C4-2B (cell line): ENCODE measurements around the gene NCAPG2.

Source experiments
- H3K27ac ChIP-seq: fragments of 450-650 bp; 2 replicates; pipeline ENCODE4 v1.5.1; 2017
- CTCF ChIP-seq: fragments of 450-650 bp; conservative IDR thresholded peaks from 2 replicates; pipeline ENCODE4 v1.5.1; 2017; ENCODE audit warnings: mild to moderate bottlenecking
- ZFX ChIP-seq: fragments of 450-650 bp; IDR thresholded peaks from 2 replicates; pipeline ENCODE4 v1.6.1; 2017

The NCAPG2 gene

DNA sequence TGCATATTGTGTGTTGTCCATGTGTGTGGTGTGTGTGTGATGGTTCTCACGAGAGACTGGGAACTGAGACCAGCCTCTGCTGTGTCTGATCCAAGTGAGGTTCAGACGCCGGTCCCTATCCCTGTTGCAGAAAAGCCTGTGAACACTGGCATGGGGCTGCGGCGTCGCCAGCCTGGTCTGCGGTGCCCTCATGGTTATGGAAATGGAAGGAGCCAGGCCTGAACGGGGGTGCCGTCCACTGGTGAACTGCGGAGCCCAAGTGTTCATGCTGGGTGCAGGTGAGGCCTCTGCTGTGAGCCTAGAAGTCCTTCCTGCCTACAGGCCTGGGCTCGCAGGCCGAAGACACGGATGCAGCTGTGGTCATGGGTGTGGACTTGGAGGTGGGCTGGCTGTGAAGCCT lies 18.7 kb upstream of the NCAPG2 start:
- TF ChIP-seq CTCF (no peak), ZFX (no peak)
- H3K27ac ChIP-seq: no peak overlapping the region

DNA sequence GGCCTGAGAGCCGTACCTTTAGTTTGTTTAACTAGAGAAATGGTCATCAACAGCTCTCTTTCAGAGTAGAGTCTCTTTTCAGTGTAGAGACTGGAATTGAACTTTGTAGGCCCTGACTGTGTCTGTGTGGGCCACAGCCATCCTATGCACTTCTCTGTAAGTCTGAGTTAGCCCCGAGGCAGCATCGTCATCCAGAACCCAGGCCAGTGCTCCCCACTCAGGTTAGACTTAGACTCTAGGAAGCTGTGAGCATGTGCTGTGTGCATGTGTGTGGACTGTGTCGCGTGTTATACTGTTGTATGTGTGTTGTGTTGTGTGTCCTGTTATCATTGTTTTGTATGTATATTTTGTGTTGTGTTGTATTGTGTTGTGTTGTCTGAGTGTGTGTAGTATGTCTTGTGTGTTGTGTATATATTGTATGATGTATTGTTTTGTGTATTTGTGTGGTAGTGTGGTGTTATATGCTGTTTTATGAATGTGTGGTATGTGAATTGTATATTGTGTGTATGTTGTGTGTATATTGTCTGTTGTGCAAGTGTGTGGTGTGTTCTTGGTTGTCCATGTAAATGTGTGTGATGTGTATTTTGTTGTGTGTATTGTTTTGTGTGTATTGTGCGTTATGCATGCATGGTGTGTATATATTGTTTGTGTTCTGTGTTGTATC lies 18.1 kb upstream of the NCAPG2 start:
- H3K27ac ChIP-seq: no peak overlapping the region
- TF ChIP-seq CTCF: no peak
- no peak for TF ChIP-seq ZFX

DNA sequence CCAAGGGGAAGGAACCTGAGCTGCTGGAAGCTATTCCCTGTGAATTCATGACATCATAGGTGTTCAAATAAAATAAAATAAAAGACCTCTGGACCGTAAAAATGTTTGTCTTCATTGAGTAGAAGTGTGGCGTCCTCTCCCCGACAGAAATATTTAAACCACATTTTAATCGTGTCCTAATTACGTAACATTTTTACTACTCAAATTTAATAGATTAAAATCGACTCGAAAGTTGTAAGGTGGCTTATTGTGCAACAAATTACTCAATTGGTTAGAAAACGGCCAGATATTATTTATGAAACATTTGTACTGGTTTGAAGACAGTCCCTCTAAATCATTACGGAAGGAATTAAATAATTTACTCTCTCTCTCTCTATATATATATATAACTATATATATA lies 15.5 kb upstream of the NCAPG2 start:
- no peak overlapping the region for H3K27ac ChIP-seq
- TF ChIP-seq ZFX (no peak), CTCF (no peak)

GRCh38 chr7:158716802-158717201 lies 12.2 kb upstream of the NCAPG2 start:
- TF ChIP-seq CTCF (no peak), ZFX (no peak)
- no peak overlapping the region for H3K27ac ChIP-seq

- TF ChIP-seq CTCF (no peak), ZFX (no peak)
- no peak overlapping the region for H3K27ac ChIP-seq
Measured at GRCh38 chr7:158710651-158711102, 6.1 kb upstream of the NCAPG2 start.

GRCh38 chr7:158707610-158708009 lies 3.0 kb upstream of the NCAPG2 start:
- TF ChIP-seq ZFX: no peak
- TF ChIP-seq CTCF: no peak
- H3K27ac ChIP-seq: no peak overlapping the region

DNA sequence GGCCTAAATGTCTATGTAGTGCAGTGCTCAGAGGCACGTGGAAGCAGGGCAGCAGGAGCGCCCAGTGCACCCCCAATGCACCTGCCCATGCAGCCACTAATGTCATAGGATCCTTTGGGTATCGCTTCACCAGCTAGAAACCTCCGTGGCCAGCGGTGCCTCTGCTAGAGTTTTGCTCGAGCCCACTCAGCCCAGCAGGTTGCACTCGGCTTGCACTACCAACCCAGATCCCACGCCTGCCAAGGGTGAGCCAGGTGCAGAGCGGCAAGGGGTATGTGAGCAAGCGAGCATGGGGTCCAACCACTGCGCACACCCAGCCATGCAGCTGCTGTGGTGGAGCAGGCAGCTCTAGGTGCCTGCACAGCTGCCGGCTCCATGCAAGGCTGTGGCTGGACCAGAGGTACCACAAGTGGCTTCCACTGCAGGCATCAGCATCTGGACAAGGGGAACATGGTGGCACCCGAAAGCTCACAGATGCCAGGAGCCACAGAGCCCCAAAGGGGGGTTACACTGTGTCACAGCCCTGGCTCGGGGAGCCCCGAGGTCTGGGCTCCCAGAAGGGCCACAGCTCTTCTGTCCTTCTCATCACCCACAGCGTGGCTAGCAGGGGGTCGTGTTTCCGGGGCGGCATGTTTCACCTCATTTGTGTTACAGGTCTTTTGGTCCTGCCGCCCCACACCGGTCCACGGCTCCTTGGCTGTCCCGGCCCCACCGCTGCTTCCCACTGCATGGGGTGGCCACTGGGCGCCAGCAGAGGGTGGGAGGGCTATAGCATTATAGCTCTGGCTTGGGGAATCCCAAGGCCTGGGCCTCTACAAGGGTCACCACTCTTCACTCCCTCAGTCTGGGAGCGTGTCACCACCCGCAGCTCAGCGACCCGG lies 2.3 kb upstream of the NCAPG2 start:
- TF ChIP-seq CTCF (no peak), ZFX (no peak)
- H3K27ac ChIP-seq: no peak overlapping the region
